HG02642 (cell line): ENCODE results near the gene FMNL2.

Experiments
- ATAC-seq: cut with Tn5 transposase; IDR thresholded peaks from one replicate; pipeline ENCODE4 v1.9.1; 2021; ENCODE audit warnings: mild to moderate bottlenecking; ENCODE audit not compliant: unreplicated experiment, poor library complexity

Gene FMNL2

DNA sequence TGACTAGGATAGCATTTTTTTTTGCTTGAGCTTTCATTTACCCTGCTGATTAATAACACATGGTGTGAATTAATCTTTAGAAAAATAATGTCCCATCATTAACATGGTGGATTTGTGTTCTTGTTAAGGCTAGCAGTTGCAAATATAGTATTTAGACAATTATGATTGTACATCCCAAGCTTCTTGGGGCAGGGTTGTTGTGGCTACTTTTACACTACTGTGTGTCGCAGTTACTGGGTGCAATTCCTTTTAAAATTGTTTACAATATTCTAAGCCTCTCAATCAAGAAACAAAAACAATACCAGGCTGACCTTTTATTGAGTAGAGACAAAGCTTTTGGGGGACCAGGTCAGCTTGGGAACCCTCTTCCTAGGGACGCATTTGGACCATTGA lies 2.5 kb downstream of the FMNL2 start:
- no peak for ATAC-seq

DNA sequence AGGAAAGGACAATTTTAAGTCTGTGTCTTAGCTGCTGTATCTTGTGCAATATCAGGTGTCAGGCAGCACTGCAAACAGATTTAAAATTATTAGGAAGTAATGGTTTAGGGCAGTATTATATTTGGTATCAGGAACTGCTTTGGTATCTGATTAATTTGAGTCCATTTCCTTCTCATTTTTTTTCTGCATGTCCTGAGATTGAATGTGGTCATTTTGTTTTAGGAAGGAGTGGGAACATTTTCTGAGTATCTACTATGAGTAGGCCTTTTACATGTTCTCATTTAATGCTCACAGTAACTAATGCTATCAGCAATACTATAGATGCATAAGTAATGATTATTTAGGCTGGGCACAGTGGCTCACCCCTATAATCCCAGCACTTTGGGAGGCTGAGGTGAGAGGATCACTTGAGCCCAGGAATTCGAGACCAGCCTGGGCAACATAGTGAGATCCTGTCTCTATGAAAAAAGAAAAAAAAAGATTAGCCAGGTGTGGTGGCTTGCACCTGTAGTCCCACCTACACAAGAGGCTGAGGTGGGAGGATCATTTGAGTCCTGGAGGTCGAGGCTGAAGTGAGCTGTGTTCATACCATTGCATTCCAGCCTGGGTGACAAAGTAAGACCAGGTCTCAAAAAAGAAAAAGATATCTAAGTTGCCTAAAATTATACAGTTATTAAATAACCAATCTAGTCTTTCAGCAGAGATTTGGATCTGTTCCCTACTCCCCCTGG lies 4.7 kb downstream of the FMNL2 start:
- ATAC-seq = no peak

GRCh38 chr2:152342259-152343046 lies 7.5 kb downstream of the FMNL2 start:
- ATAC-seq = no peak

DNA sequence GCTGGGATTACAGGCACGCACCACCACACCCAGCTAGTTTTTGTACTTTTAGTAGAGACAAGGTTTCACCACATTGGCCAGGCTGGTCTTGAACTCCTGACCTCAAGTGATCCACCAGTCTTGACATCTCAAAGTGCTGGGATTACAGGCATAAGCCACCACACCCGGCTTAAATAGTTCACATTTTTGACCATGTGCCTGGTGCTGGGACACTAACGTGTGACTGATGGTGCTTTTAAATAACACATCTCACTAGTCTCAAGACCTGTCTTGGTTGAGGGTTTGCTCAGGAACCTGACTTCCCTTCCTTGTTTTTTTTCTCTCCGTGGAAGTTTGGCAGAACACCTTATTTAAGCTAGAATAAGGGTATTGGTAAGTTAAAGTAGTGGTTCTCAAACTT lies 8.5 kb downstream of the FMNL2 start:
- no peak for ATAC-seq

DNA sequence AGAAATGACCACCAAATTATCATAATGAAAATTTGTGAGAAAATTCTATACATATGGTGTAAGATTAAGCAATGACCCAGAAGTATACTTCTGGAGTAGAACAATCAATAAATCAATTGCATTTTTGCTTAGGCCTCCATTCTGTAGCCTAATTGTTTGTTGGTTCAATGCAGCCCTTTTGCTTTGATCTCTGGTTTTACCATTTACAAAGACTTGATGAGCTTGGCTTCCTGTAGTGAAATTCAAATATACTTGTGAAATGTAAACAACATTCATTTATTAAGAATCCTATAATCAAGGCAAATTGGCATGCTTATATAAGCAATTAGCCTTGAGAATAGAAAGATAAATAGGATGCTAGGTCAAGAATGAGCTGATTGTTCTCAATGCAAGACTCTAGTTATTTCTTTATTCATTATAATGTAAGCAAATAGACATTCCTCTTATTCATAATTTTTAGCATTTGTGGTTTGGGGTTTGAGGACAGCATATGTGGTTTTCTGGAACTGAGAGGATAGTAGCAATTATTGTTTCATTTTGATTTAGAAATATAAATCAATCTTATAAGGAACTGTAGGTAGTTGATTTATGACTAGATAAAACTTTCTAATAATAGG lies 9.7 kb downstream of the FMNL2 start:
- ATAC-seq = no peak

GRCh38 chr2:152347076-152347475 lies 12.1 kb downstream of the FMNL2 start:
- no peak for ATAC-seq

DNA sequence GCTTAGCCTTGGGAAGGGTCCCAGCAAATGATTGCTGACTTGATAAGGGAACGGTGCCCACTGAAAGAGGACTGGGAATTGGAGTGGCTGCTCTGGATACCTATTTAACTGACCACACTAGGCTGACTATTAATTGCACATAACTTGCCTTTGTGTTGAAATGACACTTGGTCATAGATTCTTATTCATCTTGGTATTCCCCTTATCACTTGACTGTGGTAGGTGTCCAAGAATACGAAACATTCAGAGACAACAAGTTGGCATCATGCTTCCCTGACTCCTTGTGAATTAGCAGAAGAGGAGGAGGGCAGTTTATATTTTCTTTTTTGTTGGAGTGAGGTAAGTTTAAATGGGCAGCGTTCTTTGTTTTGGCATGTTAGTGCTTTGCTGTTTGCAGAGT lies 13.4 kb downstream of the FMNL2 start:
- no peak for ATAC-seq

GRCh38 chr2:152349416-152349815 lies 14.4 kb downstream of the FMNL2 start:
- no peak for ATAC-seq

- no peak for ATAC-seq
Observed at GRCh38 chr2:152350155-152350679, 15.2 kb downstream of the FMNL2 start.

- no peak for ATAC-seq
Observed at GRCh38 chr2:152352616-152353015, 17.6 kb downstream of the FMNL2 start.

DNA sequence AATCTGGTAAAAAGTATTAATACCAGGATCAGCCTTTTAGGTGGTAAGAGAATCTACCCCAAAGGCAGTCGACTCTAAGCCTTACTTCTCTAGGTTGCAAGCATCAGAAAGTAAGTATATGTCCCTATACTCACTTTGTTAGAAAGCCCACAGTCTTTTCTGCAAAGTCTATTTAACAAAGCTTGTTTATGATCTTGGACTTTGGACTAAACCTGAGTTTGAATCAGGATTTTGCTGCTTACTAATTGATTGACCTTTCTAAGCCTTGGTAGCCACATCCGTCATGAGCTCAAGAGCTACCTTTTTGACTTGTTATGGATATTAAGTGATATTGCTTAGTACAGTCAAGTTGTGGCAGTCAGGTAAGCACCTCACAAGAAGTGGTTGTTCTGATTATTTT lies 18.4 kb downstream of the FMNL2 start:
- no peak for ATAC-seq

- ATAC-seq = no peak
Observed at GRCh38 chr2:152354069-152354755, 19.2 kb downstream of the FMNL2 start.

DNA sequence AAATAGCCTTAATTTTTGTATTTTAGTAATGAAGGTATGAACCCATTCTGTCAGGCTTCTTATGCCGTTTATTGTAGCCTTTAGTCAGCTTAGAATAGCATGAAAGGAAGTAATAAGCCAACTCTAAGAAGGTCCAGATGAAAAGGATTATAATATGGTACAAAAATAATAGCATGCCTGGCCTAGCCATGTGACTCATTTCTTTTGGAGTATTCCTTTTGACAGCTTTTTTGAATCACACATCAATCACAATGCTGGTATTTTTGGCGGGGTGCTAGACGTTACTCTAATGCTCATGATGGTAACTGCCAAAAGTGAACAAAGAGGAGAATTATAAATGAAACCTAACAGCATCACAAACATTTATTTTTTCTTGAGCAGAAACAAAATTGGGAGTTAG lies 19.9 kb downstream of the FMNL2 start:
- no peak for ATAC-seq

GRCh38 chr2:152355409-152355831 lies 20.4 kb downstream of the FMNL2 start:
- no peak for ATAC-seq

GRCh38 chr2:152359573-152360363 lies 24.8 kb downstream of the FMNL2 start:
- ATAC-seq = no peak

GRCh38 chr2:152363936-152364335 lies 29.0 kb downstream of the FMNL2 start:
- no peak for ATAC-seq

GRCh38 chr2:152367547-152368390 lies 32.8 kb downstream of the FMNL2 start:
- no peak for ATAC-seq

DNA sequence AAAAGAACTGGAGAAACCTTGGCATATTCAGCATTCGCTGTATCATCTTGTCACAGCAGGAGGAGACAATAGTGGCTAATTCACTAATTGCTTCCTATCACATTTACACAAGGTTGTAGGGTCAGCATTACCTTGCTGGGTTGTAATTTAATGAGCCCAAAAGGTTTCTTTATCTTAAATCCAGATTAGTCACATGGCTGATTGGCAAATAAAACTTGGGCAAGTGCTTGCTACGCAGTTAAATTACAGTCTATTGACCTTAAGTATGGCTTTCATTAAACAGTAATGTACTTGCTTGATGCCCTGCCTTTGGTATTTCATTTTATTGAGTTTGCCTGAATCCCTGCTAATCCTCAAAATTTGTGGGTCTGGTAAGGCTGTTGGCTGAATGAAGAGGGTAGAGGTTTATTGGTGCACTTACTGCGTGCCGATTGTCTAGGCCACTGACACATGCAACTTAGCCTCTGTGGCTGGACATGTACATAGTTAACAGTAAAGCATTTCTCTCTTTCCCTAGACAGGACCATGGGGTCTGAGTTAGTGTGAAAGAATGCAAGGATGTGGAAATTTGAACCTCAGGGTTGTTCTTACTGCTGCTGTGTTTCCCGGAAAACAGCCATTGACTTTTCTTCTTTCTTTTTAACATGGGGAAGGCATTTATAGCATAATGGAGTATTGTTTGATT lies 34.3 kb downstream of the FMNL2 start:
- ATAC-seq = no peak
